SK-N-SH (cell line): ENCODE results near the gene IFNL3. TPM values are rescaled to one million over a fixed set of nuclear protein-coding genes. Genes with fewer than 3 reads are reported as not detected.

ENCODE experiments used
- CTCF ChIA-PET: fragments of 300-600, 350-600 bp; formaldehyde crosslinking; extraction: SDS; loops from one replicate; lab custom pipeline; 2021; lab: Yijun Ruan, JAX
- POLR2A ChIA-PET: fragments of 350-600 bp; sonication (Branson Sonifier 250); formaldehyde crosslinking; extraction: SDS; loops from one replicate; lab custom pipeline; 2020; ENCODE audit warnings: antibody characterized with exemption, inconsistent platforms; lab: Yijun Ruan, JAX
- DNase-seq: peaks from one replicate; pipeline ENCODE4 v3.0.0; 2012
- H2AFZ ChIP-seq: fragments of 200-600 bp; sonication (generic); 2 replicates; pipeline ENCODE4 v1.8.1; 2016; ENCODE audit warnings: antibody characterized with exemption, mild to moderate bottlenecking, low read depth
- H3F3A ChIP-seq: fragments of 200-600 bp; sonication (generic); replicated peaks from 2 replicates; pipeline ENCODE3; 2016; ENCODE audit warnings: antibody characterized with exemption, mild to moderate bottlenecking; ENCODE audit not compliant: insufficient read depth
- H3K27ac ChIP-seq, 2 experiments: fragments of 200-500 bp in 1 of 2; fragments of 200-600 bp in 1 of 2; sonication (Bioruptor generic) in 1 of 2; sonication (generic), shearing (Covaris generic) in 1 of 2; 2 replicates each; pipeline versions ENCODE4 v1.5.1 to v1.6.1; 2014 to 2016; ENCODE audit warnings: low read depth in 2 of 2, inconsistent platforms in 1 of 2, low read length in 1 of 2, mild to moderate bottlenecking in 1 of 2, mixed read lengths in 1 of 2
- H3K27me3 ChIP-seq: fragments of 200-600 bp; sonication (generic), shearing (Covaris generic); 2 replicates; pipeline ENCODE4 v1.6.1; 2016; ENCODE audit warnings: mixed run types; ENCODE audit not compliant: insufficient read depth
- H3K36me3 ChIP-seq, 2 experiments: fragments of 200-500 bp in 1 of 2; fragments of 200-600 bp in 1 of 2; sonication (Bioruptor generic) in 1 of 2; sonication (generic) in 1 of 2; replicated peaks in 1 of 2; 2 replicates each; pipeline versions ENCODE3 to v1.5.1; 2014 to 2016; ENCODE audit warnings: low read length in 1 of 2, mild to moderate bottlenecking in 1 of 2; ENCODE audit not compliant: insufficient read depth in 2 of 2, control insufficient read depth in 1 of 2
- H3K4me1 ChIP-seq, 2 experiments: fragments of 200-500 bp in 1 of 2; fragments of 200-600 bp in 1 of 2; sonication (Bioruptor generic) in 1 of 2; sonication (generic), shearing (Covaris generic) in 1 of 2; 2 replicates each; pipeline versions ENCODE4 v1.5.1 to v1.6.1; 2014 to 2016; ENCODE audit warnings: low read depth in 1 of 2, low read length in 1 of 2, mixed run types in 1 of 2; ENCODE audit not compliant: insufficient read depth in 2 of 2, control insufficient read depth in 1 of 2
- H3K4me2 ChIP-seq: fragments of 200-600 bp; sonication (generic), shearing (Covaris generic); 2 replicates; pipeline ENCODE4 v1.6.1; 2017; ENCODE audit warnings: mixed run types
- H3K4me3 ChIP-seq, 2 experiments: fragments of 200-500 bp in 1 of 2; fragments of 200-600 bp in 1 of 2; sonication (Bioruptor generic) in 1 of 2; sonication (generic), shearing (Covaris generic) in 1 of 2; 2 replicates each; pipeline versions ENCODE4 v1.5.1 to v1.8.1; 2014 to 2016; ENCODE audit warnings: low read depth in 2 of 2, inconsistent platforms in 1 of 2, low read length in 1 of 2, mild to moderate bottlenecking in 1 of 2, mixed read lengths in 1 of 2, moderate library complexity in 1 of 2
- H3K79me2 ChIP-seq: fragments of 200-600 bp; sonication (generic); 2 replicates; pipeline ENCODE4 v1.8.1; 2017; ENCODE audit warnings: mild to moderate bottlenecking; ENCODE audit not compliant: insufficient read depth
- H3K9ac ChIP-seq: fragments of 200-600 bp; sonication (generic); 2 replicates; pipeline ENCODE4 v1.6.1; 2017; ENCODE audit warnings: mixed run types
- H3K9me2 ChIP-seq: fragments of 200-600 bp; sonication (generic); 2 replicates; pipeline ENCODE4 v1.6.1; 2017; ENCODE audit warnings: mixed run types
- H3K9me3 ChIP-seq: fragments of 200-600 bp; sonication (generic); 2 replicates; pipeline ENCODE4 v1.6.1; 2017; ENCODE audit warnings: mixed run types, mild to moderate bottlenecking, moderate library complexity
- H4K20me1 ChIP-seq: fragments of 200-600 bp; sonication (generic); 2 replicates; pipeline ENCODE4 v1.6.1; 2017; ENCODE audit warnings: mild to moderate bottlenecking, mixed run types; ENCODE audit not compliant: insufficient read depth
- CHD2 ChIP-seq: fragments of 150-350 bp; IDR thresholded peaks from 2 replicates; pipeline ENCODE4 v1.6.1; 2018; ENCODE audit warnings: low read length; ENCODE audit not compliant: partially characterized antibody
- ELF1 ChIP-seq: IDR thresholded peaks from 2 replicates; pipeline ENCODE4 v1.4.0; 2012
- EP300 ChIP-seq, 2 experiments: IDR thresholded peaks; 2 replicates each; pipeline versions ENCODE4 v1.4.0 to v1.6.1; 2012; ENCODE audit warnings: borderline replicate concordance in 1 of 2, low read depth in 1 of 2, low read length in 1 of 2
- EZH2phosphoT487 ChIP-seq: fragments of 200-600 bp; sonication (generic); IDR thresholded peaks from 2 replicates; pipeline ENCODE4 v1.6.1; 2017; ENCODE audit warnings: low read depth, mixed run types, mild to moderate bottlenecking, antibody characterized with exemption, moderate library complexity, borderline replicate concordance
- FOXJ3 ChIP-seq: sonication (generic); formaldehyde crosslinking; IDR thresholded peaks from 2 replicates; pipeline ENCODE4 v1.5.1; 2020; ENCODE audit warnings: mild to moderate bottlenecking, missing genetic modification reagents
- GATA2 ChIP-seq: sonication (generic); formaldehyde crosslinking; IDR thresholded peaks from 2 replicates; pipeline ENCODE4 v1.5.0; 2020; ENCODE audit warnings: mild to moderate bottlenecking, missing genetic modification reagents
- MEF2A ChIP-seq: IDR thresholded peaks from 2 replicates; pipeline ENCODE4 v1.4.0; 2012; ENCODE audit warnings: low read depth, borderline replicate concordance
- MXI1 ChIP-seq: IDR thresholded peaks from 2 replicates; pipeline ENCODE4 v1.6.1; 2012; ENCODE audit warnings: mild to moderate bottlenecking, low read depth, low read length, improper control_type of control experiment
- RAD21 ChIP-seq: IDR thresholded peaks from 2 replicates; pipeline ENCODE4 v1.6.1; 2012; ENCODE audit warnings: mild to moderate bottlenecking, low read length
- RCOR1 ChIP-seq: fragments of 150-350 bp; IDR thresholded peaks from 2 replicates; pipeline ENCODE4 v1.6.1; 2017; ENCODE audit warnings: antibody characterized with exemption, low read length
- RFX5 ChIP-seq: IDR thresholded peaks from 2 replicates; pipeline ENCODE4 v1.6.1; 2012; ENCODE audit warnings: mild to moderate bottlenecking, improper control_type of control experiment, low read length
- SIN3A ChIP-seq: IDR thresholded peaks from 2 replicates; pipeline ENCODE4 v1.6.1; 2012; ENCODE audit warnings: low read depth, mild to moderate bottlenecking, low read length, moderate library complexity, borderline replicate concordance
- SMC3 ChIP-seq: IDR thresholded peaks from 2 replicates; pipeline ENCODE4 v1.6.1; 2012; ENCODE audit warnings: low read depth, low read length, improper control_type of control experiment
- TCF12 ChIP-seq: IDR thresholded peaks from 2 replicates; pipeline ENCODE4 v1.4.0; 2012
- TEAD4 ChIP-seq: IDR thresholded peaks from 2 replicates; pipeline ENCODE4 v1.4.0; 2012; ENCODE audit warnings: mild to moderate bottlenecking, borderline replicate concordance; ENCODE audit not compliant: insufficient read depth
- YY1 ChIP-seq: IDR thresholded peaks from 2 replicates; pipeline ENCODE4 v1.4.0; 2012; ENCODE audit warnings: low read depth, mild to moderate bottlenecking
- WGBS: methylation state at CpG from one replicate; pipeline ENCODE4 v1.1.6; 2017; ENCODE audit warnings: low lambda C conversion rate; 5-methylcytosine and 5-hydroxymethylcytosine counted together
- polyA plus RNA-seq, 3 experiments: library from polyadenylated mRNA; depleted of rRNA; stranded (reverse); fragments of >200 nt; gene quantifications; 2 replicates each; pipeline ENCODE4 v1.2.3, GENCODE V29; 2012
- TF ChIP-seq, protein P1 (sequence below): IDR thresholded peaks from 2 replicates; pipeline ENCODE4 v1.6.1; 2012; ENCODE audit warnings: mild to moderate bottlenecking, low read depth, low read length, moderate library complexity
- TF ChIP-seq, protein P2 (sequence below): IDR thresholded peaks from 2 replicates; pipeline ENCODE4; 2012
- TF ChIP-seq, protein P3 (sequence below): IDR thresholded peaks from 2 replicates; pipeline ENCODE4 v1.4.0; 2012; ENCODE audit warnings: low read depth, borderline replicate concordance
- TF ChIP-seq, protein P4 (sequence below): fragments of 150-350 bp; IDR thresholded peaks from 2 replicates; pipeline ENCODE4 v1.6.1; 2017; ENCODE audit warnings: antibody characterized with exemption, low read length, low read depth, borderline replicate concordance

Gene IFNL3
- polyA plus RNA-seq, 1 of the 3 experiments (the other 2 are of a cell fraction): not detected

DNA sequence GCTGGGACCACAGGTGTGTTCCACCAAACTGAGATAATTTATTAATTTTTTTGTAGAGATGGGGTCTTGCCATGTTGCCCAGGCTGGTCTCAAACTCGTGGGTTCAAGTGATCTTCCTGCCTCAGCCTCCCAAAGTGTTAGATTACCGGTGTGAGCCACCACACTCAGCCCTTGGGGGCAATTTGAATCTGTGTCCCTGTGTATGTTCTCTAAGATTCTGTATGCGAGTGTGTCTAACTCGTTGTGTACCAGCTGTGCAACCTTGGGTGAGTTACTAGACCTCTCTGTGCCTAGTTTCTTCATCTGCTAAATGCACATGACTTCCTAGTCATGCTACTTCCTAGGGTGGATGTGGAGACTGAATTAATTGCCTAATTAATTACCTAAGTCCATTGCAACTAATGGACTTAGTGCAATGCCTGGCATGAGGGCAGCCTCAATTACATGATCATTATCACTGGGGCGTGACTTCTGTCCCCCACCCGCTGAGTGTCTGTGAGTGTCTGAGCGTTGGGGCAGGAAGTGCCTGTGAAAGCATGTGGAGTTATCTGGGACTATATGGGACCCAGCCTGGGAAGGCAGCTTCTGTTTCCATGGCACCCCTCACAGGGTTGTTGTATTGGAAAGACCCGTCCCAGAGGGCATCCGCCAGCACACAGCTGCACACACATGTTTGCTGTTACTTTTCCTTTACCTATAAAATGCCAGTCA lies 49.8 kb downstream of the IFNL3 start:
- Histone ChIP-seq H2AFZ (no peak overlapping the region), H3K9ac (no peak overlapping the region), H3K9me2 (no peaks in the 10 kb centered on the region), H3K9me3 (no peaks in the 10 kb centered on the region), H4K20me1 (no peaks in the 10 kb centered on the region), H3K4me2 (no peak overlapping the region)
- ChIA-PET CTCF (interaction anchor here (0.5 to 5.4 kb wide), 4 partner anchors 8 to 91 kb away, joined by 3 to 26 read pairs (median 6); no protein-coding TSS in a partner anchor), POLR2A (no interaction called here)
- DNase-seq: peak; percentile 75
- peak; percentile 56 for TF ChIP-seq CHD2
- TF ChIP-seq SIN3A: no peak
- TF ChIP-seq MXI1: peak; percentile 52; the same call in 1 of the 2 replicates
- TF ChIP-seq GATA2 (CRISPR knock-in tag): peak; percentile 38; the same call in 1 of the 2 replicates
- no peak for TF ChIP-seq FOXJ3
- peak; percentile 71 for TF ChIP-seq RCOR1
- no peak; a peak in 1 of 4 replicates for TF ChIP-seq EP300 (IDR thresholded peaks at IDR 0.05; ENCODE audit: borderline replicate concordance in 1 of 2, low read depth in 1 of 2, low read length in 1 of 2)
- TF ChIP-seq, protein P1, sequence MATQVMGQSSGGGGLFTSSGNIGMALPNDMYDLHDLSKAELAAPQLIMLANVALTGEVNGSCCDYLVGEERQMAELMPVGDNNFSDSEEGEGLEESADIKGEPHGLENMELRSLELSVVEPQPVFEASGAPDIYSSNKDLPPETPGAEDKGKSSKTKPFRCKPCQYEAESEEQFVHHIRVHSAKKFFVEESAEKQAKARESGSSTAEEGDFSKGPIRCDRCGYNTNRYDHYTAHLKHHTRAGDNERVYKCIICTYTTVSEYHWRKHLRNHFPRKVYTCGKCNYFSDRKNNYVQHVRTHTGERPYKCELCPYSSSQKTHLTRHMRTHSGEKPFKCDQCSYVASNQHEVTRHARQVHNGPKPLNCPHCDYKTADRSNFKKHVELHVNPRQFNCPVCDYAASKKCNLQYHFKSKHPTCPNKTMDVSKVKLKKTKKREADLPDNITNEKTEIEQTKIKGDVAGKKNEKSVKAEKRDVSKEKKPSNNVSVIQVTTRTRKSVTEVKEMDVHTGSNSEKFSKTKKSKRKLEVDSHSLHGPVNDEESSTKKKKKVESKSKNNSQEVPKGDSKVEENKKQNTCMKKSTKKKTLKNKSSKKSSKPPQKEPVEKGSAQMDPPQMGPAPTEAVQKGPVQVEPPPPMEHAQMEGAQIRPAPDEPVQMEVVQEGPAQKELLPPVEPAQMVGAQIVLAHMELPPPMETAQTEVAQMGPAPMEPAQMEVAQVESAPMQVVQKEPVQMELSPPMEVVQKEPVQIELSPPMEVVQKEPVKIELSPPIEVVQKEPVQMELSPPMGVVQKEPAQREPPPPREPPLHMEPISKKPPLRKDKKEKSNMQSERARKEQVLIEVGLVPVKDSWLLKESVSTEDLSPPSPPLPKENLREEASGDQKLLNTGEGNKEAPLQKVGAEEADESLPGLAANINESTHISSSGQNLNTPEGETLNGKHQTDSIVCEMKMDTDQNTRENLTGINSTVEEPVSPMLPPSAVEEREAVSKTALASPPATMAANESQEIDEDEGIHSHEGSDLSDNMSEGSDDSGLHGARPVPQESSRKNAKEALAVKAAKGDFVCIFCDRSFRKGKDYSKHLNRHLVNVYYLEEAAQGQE: no peak
- TF ChIP-seq, protein P2, sequence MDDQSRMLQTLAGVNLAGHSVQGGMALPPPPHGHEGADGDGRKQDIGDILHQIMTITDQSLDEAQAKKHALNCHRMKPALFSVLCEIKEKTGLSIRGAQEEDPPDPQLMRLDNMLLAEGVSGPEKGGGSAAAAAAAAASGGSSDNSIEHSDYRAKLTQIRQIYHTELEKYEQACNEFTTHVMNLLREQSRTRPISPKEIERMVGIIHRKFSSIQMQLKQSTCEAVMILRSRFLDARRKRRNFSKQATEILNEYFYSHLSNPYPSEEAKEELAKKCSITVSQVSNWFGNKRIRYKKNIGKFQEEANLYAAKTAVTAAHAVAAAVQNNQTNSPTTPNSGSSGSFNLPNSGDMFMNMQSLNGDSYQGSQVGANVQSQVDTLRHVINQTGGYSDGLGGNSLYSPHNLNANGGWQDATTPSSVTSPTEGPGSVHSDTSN: no peak
- TF ChIP-seq EZH2phosphoT487: no peak
- TF ChIP-seq, all 33 proteins: peak for 4
- H3K27ac ChIP-seq: no peak overlapping the region
- H3K79me2 ChIP-seq: no peaks in the 10 kb centered on the region
- H3F3A ChIP-seq: no peaks in the 10 kb centered on the region
- WGBS: 32% methylated on average over 9 of the region's 9 CpGs
- peaks cover 0 to 11% of the 10 kb centered on the region in 2 experiments; a peak in 1 of 4 replicates for H3K4me1 ChIP-seq
- no peaks in the 10 kb centered on the region for H3K36me3 ChIP-seq
- H3K4me3 ChIP-seq: no peak overlapping the region
- peaks cover 28% of the 10 kb centered on the region; the same call in 1 of the 2 replicates for H3K27me3 ChIP-seq

DNA sequence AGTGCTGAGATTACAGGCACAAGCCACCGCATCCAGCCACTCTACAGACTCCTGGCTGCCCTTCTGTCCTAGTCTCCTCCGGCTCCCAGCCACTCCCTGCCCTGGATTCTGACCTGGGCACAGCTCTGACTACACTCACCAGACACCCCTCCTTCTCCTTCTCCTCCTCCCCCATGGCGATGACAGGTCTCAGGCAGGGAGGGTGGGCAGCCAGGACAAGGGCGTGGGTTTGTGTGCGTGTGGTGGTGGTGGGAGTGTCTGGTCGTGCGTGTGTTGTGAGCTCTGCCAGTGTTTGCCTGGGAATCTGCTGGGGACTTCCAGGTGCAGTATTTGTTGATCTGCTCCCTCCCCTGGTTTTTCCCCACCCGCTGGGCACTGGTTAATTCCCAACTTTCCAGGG lies 51.0 kb downstream of the IFNL3 start:
- Histone ChIP-seq H3K27ac (no peak overlapping the region), H3K4me1 (peaks cover 0 to 11% of the 10 kb centered on the region in 2 experiments; a peak in 1 of 4 replicates), H3K27me3 (peaks cover 27% of the 10 kb centered on the region; the same call in 1 of the 2 replicates), H2AFZ (no peak overlapping the region), H3K9me3 (no peaks in the 10 kb centered on the region), H3F3A (no peaks in the 10 kb centered on the region), H3K79me2 (no peaks in the 10 kb centered on the region), H3K9me2 (no peaks in the 10 kb centered on the region), H3K36me3 (no peaks in the 10 kb centered on the region), H3K4me2 (no peak overlapping the region), H3K9ac (no peak overlapping the region), H3K4me3 (no peak overlapping the region), H4K20me1 (no peaks in the 10 kb centered on the region)
- no peak for DNase-seq
- ChIA-PET CTCF (interaction anchor here (0.9 to 3.5 kb wide), 2 partner anchors 72 to 84 kb away, joined by 3 to 16 read pairs; no protein-coding TSS in a partner anchor), POLR2A (no interaction called here)
- 49% methylated on average over 8 of the region's 8 CpGs for WGBS
- TF ChIP-seq GATA2 (CRISPR knock-in tag) (no peak), TCF12 (no peak), MEF2A (no peak), MXI1 (no peak), YY1 (no peak), SMC3 (no peak), RAD21 (no peak), TEAD4 (no peak), RFX5 (no peak), ELF1 (no peak)
- TF ChIP-seq, protein P3, sequence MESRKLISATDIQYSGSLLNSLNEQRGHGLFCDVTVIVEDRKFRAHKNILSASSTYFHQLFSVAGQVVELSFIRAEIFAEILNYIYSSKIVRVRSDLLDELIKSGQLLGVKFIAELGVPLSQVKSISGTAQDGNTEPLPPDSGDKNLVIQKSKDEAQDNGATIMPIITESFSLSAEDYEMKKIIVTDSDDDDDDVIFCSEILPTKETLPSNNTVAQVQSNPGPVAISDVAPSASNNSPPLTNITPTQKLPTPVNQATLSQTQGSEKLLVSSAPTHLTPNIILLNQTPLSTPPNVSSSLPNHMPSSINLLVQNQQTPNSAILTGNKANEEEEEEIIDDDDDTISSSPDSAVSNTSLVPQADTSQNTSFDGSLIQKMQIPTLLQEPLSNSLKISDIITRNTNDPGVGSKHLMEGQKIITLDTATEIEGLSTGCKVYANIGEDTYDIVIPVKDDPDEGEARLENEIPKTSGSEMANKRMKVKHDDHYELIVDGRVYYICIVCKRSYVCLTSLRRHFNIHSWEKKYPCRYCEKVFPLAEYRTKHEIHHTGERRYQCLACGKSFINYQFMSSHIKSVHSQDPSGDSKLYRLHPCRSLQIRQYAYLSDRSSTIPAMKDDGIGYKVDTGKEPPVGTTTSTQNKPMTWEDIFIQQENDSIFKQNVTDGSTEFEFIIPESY: no peak
- TF ChIP-seq, protein P4, sequence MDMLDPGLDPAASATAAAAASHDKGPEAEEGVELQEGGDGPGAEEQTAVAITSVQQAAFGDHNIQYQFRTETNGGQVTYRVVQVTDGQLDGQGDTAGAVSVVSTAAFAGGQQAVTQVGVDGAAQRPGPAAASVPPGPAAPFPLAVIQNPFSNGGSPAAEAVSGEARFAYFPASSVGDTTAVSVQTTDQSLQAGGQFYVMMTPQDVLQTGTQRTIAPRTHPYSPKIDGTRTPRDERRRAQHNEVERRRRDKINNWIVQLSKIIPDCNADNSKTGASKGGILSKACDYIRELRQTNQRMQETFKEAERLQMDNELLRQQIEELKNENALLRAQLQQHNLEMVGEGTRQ: no peak
